ENCODE results near the gene KRT72.

Gene KRT72

DNA sequence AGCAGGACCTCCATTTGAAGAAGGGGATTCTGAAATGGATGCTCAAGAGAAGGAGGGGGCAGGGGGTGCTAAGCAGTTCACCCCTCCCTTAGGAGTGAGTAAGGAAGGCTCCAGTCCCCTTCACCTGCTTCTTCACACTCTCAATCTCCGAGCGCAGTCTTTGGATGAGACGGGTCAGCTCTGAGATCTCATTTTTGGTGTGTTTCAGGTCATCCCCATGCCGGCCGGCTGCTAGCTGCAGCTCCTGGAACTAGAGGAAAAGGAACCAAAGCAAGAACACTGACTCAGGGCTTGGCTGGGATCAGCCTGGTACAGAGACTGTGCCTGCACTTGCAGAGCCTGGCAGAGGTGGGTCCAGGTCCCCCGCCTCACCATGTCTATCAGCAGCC lies 9.8 kb upstream of the KRT72 start:
- H3K27ac ChIP-seq (replicated peaks; ENCODE audit: low read length): no peak overlapping the region
- no peak overlapping the region for H2BK12ac ChIP-seq (ENCODE audit: low read length)
- H2AK5ac ChIP-seq (ENCODE audit: low read depth, low read length): no peak overlapping the region
- no peak overlapping the region for H2AFZ ChIP-seq (ENCODE audit: low read length)
- no peak overlapping the region for H3K18ac ChIP-seq (ENCODE audit: low read length)
- H3K79me1 ChIP-seq (ENCODE audit: low read depth, low read length): no peaks in the 10 kb centered on the region
- no peak overlapping the region for H3K23ac ChIP-seq (ENCODE audit: low read depth, low read length, poor library complexity)
- no peak overlapping the region for H3K14ac ChIP-seq (ENCODE audit: low read length)
- H3K4ac ChIP-seq (ENCODE audit: low read length): no peak overlapping the region
- H2BK120ac ChIP-seq (ENCODE audit: low read depth, low read length): no peak overlapping the region
- H3K9ac ChIP-seq (ENCODE audit: low read depth, low read length, poor library complexity): no peak overlapping the region
- no CpG with 5 or more reads among the region's 6 CpGs for WGBS, 2 donors (ENCODE audit: extremely low coverage in 2 of 2, insufficient read length in 2 of 2, insufficient replicate concordance in 1 of 2)
- no peak overlapping the region for H4K91ac ChIP-seq (ENCODE audit: low read depth, low read length, poor library complexity)
- H2BK5ac ChIP-seq (ENCODE audit: low read length): no peak overlapping the region
- H3K27me3 ChIP-seq (ENCODE audit: control insufficient read depth in 3 of 3, insufficient read depth in 3 of 3, low read depth in 1 of 3, low read length in 3 of 3): peaks cover 0 to 12% (median 0%) of the 10 kb centered on the region in 3 experiments
- no peak overlapping the region for H4K8ac ChIP-seq (ENCODE audit: low read depth, low read length)
- H3K9me3 ChIP-seq (replicated peaks in 1 of 2; ENCODE audit: control insufficient read depth in 2 of 2, insufficient read depth in 1 of 2, low read depth in 1 of 2, low read length in 2 of 2): no peaks in the 10 kb centered on the region
- no peak overlapping the region for H3K4me2 ChIP-seq (ENCODE audit: insufficient read depth, low read length, poor library complexity, severe bottlenecking)
- no peaks in the 10 kb centered on the region for H3K4me1 ChIP-seq (ENCODE audit: control insufficient read depth in 2 of 2, insufficient read depth in 1 of 2, low read depth in 1 of 2, low read length in 2 of 2)
- H3K4me3 ChIP-seq (ENCODE audit: low read length in 2 of 2): no peak overlapping the region
- H2BK15ac ChIP-seq (ENCODE audit: low read length): no peak overlapping the region
- H3K36me3 ChIP-seq (replicated peaks in 1 of 2; ENCODE audit: control insufficient read depth in 2 of 2, insufficient read depth in 2 of 2, low read length in 2 of 2): no peaks in the 10 kb centered on the region
- no peak for DNase-seq (ENCODE audit: low spot score)

DNA sequence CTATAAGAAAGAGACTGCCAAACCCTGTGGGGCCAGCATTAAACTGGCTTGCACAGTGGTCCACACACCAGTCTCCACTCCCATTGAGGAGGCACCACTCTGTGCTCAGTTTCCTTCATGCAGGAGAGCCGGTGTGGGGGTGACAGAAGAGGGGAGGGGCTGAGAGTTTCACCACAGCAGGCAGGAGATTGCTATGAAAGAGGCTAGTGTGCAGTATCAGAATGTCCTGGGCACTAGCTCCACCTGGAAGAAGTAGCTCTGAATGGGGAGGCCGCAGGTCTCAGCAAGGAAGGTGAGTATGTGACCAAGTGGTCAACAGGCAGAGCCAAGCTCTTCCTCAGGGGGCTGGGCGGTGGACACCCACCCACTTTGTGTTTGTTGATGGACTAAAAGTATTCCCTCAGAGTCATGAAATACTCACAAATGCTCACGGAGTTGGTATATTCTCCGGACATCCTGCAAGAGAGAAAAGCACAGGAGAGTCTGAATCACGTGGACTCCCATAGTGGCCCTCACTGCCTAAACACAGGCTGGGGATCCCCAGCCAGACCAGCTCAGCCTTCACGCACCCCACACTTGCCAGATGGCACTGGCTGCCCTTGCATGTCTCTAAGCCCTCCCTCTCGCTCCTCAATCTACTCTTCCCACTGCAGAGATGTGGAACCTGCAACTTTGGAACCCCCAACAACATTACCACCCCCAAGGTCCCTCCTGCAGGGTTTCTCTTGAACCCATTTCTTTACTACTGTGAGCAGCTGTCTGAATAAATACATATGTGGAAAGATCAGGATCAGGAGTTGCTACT lies 7.8 kb upstream of the KRT72 start:
- Histone ChIP-seq H2BK5ac (ENCODE audit: low read length) (no peak overlapping the region), H3K18ac (ENCODE audit: low read length) (no peak overlapping the region), H3K36me3 (replicated peaks in 1 of 2; ENCODE audit: control insufficient read depth in 2 of 2, insufficient read depth in 2 of 2, low read length in 2 of 2) (no peaks in the 10 kb centered on the region), H3K4me2 (ENCODE audit: insufficient read depth, low read length, poor library complexity, severe bottlenecking) (no peak overlapping the region), H3K14ac (ENCODE audit: low read length) (no peak overlapping the region), H3K4me3 (ENCODE audit: low read length in 2 of 2) (no peak overlapping the region), H3K9ac (ENCODE audit: low read depth, low read length, poor library complexity) (no peak overlapping the region), H3K4me1 (ENCODE audit: control insufficient read depth in 2 of 2, insufficient read depth in 1 of 2, low read depth in 1 of 2, low read length in 2 of 2) (no peaks in the 10 kb centered on the region), H3K4ac (ENCODE audit: low read length) (no peak overlapping the region), H4K91ac (ENCODE audit: low read depth, low read length, poor library complexity) (no peak overlapping the region), H3K27ac (replicated peaks; ENCODE audit: low read length) (no peak overlapping the region), H2BK12ac (ENCODE audit: low read length) (no peak overlapping the region), H4K8ac (ENCODE audit: low read depth, low read length) (no peak overlapping the region), H2AFZ (ENCODE audit: low read length) (no peak overlapping the region), H3K27me3 (ENCODE audit: control insufficient read depth in 3 of 3, insufficient read depth in 3 of 3, low read depth in 1 of 3, low read length in 3 of 3) (peaks cover 0 to 7% (median 0%) of the 10 kb centered on the region in 3 experiments), H2AK5ac (ENCODE audit: low read depth, low read length) (no peak overlapping the region), H3K23ac (ENCODE audit: low read depth, low read length, poor library complexity) (no peak overlapping the region), H2BK120ac (ENCODE audit: low read depth, low read length) (no peak overlapping the region), H2BK15ac (ENCODE audit: low read length) (no peak overlapping the region), H3K9me3 (replicated peaks in 1 of 2; ENCODE audit: control insufficient read depth in 2 of 2, insufficient read depth in 1 of 2, low read depth in 1 of 2, low read length in 2 of 2) (no peaks in the 10 kb centered on the region), H3K79me1 (ENCODE audit: low read depth, low read length) (no peaks in the 10 kb centered on the region)
- no peak for DNase-seq (ENCODE audit: low spot score)
- no CpG with 5 or more reads among the region's 8 CpGs for WGBS, 2 donors (ENCODE audit: extremely low coverage in 2 of 2, insufficient read length in 2 of 2, insufficient replicate concordance in 1 of 2)

GRCh38 chr12:52608161-52608560 lies 6.9 kb upstream of the KRT72 start:
- no peak overlapping the region for H2AFZ ChIP-seq (ENCODE audit: low read length)
- H3K23ac ChIP-seq (ENCODE audit: low read depth, low read length, poor library complexity): no peak overlapping the region
- no peak overlapping the region for H3K4me3 ChIP-seq (ENCODE audit: low read length in 2 of 2)
- WGBS, 2 donors (ENCODE audit: extremely low coverage in 2 of 2, insufficient read length in 2 of 2, insufficient replicate concordance in 1 of 2): no CpG with 5 or more reads among the region's 6 CpGs
- H4K8ac ChIP-seq (ENCODE audit: low read depth, low read length): no peak overlapping the region
- no peak for DNase-seq (ENCODE audit: low spot score)
- no peak overlapping the region for H4K91ac ChIP-seq (ENCODE audit: low read depth, low read length, poor library complexity)
- H2BK120ac ChIP-seq (ENCODE audit: low read depth, low read length): no peak overlapping the region
- no peaks in the 10 kb centered on the region for H3K79me1 ChIP-seq (ENCODE audit: low read depth, low read length)
- no peak overlapping the region for H3K4me2 ChIP-seq (ENCODE audit: insufficient read depth, low read length, poor library complexity, severe bottlenecking)
- H2BK12ac ChIP-seq (ENCODE audit: low read length): peak overlapping the region; percentile 44
- no peaks in the 10 kb centered on the region for H3K4me1 ChIP-seq (ENCODE audit: control insufficient read depth in 2 of 2, insufficient read depth in 1 of 2, low read depth in 1 of 2, low read length in 2 of 2)
- no peak overlapping the region for H3K9ac ChIP-seq (ENCODE audit: low read depth, low read length, poor library complexity)
- H3K14ac ChIP-seq (ENCODE audit: low read length): no peak overlapping the region
- no peak overlapping the region for H3K4ac ChIP-seq (ENCODE audit: low read length)
- peaks cover 0 to 5% (median 0%) of the 10 kb centered on the region in 3 experiments for H3K27me3 ChIP-seq (ENCODE audit: control insufficient read depth in 3 of 3, insufficient read depth in 3 of 3, low read depth in 1 of 3, low read length in 3 of 3)
- H2BK15ac ChIP-seq (ENCODE audit: low read length): no peak overlapping the region
- H2AK5ac ChIP-seq (ENCODE audit: low read depth, low read length): no peak overlapping the region
- H3K18ac ChIP-seq (ENCODE audit: low read length): no peak overlapping the region
- no peaks in the 10 kb centered on the region for H3K9me3 ChIP-seq (replicated peaks in 1 of 2; ENCODE audit: control insufficient read depth in 2 of 2, insufficient read depth in 1 of 2, low read depth in 1 of 2, low read length in 2 of 2)
- no peak overlapping the region for H3K27ac ChIP-seq (replicated peaks; ENCODE audit: low read length)
- no peak overlapping the region for H2BK5ac ChIP-seq (ENCODE audit: low read length)
- H3K36me3 ChIP-seq (replicated peaks in 1 of 2; ENCODE audit: control insufficient read depth in 2 of 2, insufficient read depth in 2 of 2, low read length in 2 of 2): no peaks in the 10 kb centered on the region

DNA sequence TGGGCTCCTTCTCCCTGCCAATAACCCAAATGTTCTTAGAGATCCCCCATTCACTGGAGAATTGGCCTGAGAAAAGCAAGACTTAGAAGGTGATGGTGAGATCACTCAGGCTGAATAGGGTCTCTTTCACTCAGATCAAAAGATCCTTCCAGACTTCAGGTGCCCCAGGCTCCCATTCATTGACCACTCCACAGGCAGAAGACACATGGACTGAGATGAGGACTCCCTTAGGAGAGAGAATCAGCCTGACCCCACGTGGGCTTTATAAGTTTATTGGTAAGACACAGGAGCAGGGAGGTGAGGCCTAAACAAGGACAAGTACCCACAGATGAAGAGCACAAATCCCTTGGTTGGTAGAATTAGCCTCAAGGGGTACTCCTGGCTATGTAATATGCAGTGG lies 6.1 kb upstream of the KRT72 start:
- no peak overlapping the region for H3K14ac ChIP-seq (ENCODE audit: low read length)
- H3K4me1 ChIP-seq (ENCODE audit: control insufficient read depth in 2 of 2, insufficient read depth in 1 of 2, low read depth in 1 of 2, low read length in 2 of 2): no peaks in the 10 kb centered on the region
- H3K79me1 ChIP-seq (ENCODE audit: low read depth, low read length): no peaks in the 10 kb centered on the region
- no peak overlapping the region for H3K9ac ChIP-seq (ENCODE audit: low read depth, low read length, poor library complexity)
- no peak overlapping the region for H3K4me2 ChIP-seq (ENCODE audit: insufficient read depth, low read length, poor library complexity, severe bottlenecking)
- no peak overlapping the region for H2AK5ac ChIP-seq (ENCODE audit: low read depth, low read length)
- WGBS, 2 donors (ENCODE audit: extremely low coverage in 2 of 2, insufficient read length in 2 of 2, insufficient replicate concordance in 1 of 2): no CpG with 5 or more reads among the region's 1 CpG
- no peak overlapping the region for H3K4me3 ChIP-seq (ENCODE audit: low read length in 2 of 2)
- H4K91ac ChIP-seq (ENCODE audit: low read depth, low read length, poor library complexity): no peak overlapping the region
- H3K4ac ChIP-seq (ENCODE audit: low read length): no peak overlapping the region
- no peak overlapping the region for H2BK15ac ChIP-seq (ENCODE audit: low read length)
- H3K36me3 ChIP-seq (replicated peaks in 1 of 2; ENCODE audit: control insufficient read depth in 2 of 2, insufficient read depth in 2 of 2, low read length in 2 of 2): no peaks in the 10 kb centered on the region
- no peak overlapping the region for H3K23ac ChIP-seq (ENCODE audit: low read depth, low read length, poor library complexity)
- DNase-seq (ENCODE audit: low spot score): no peak
- no peak overlapping the region for H3K27ac ChIP-seq (replicated peaks; ENCODE audit: low read length)
- no peaks in the 10 kb centered on the region for H3K9me3 ChIP-seq (replicated peaks in 1 of 2; ENCODE audit: control insufficient read depth in 2 of 2, insufficient read depth in 1 of 2, low read depth in 1 of 2, low read length in 2 of 2)
- no peak overlapping the region for H3K18ac ChIP-seq (ENCODE audit: low read length)
- H2BK120ac ChIP-seq (ENCODE audit: low read depth, low read length): no peak overlapping the region
- H3K27me3 ChIP-seq (ENCODE audit: control insufficient read depth in 3 of 3, insufficient read depth in 3 of 3, low read depth in 1 of 3, low read length in 3 of 3): peaks cover 0 to 5% (median 0%) of the 10 kb centered on the region in 3 experiments
- H2BK5ac ChIP-seq (ENCODE audit: low read length): no peak overlapping the region
- H2BK12ac ChIP-seq (ENCODE audit: low read length): no peak overlapping the region
- no peak overlapping the region for H2AFZ ChIP-seq (ENCODE audit: low read length)
- no peak overlapping the region for H4K8ac ChIP-seq (ENCODE audit: low read depth, low read length)

Measured in neuronal stem cell (in vitro differentiated cells).